Neuronal stem cell (in vitro differentiated cells): ENCODE measurements around the gene TMPRSS3.

ENCODE experiments used
- DNase-seq: peaks from one replicate; pipeline ENCODE4 v3.0.0-alpha.2; 2013; ENCODE audit warnings: low spot score
- H2AFZ ChIP-seq: one replicate; pipeline ENCODE4 v1.6.1; 2013; ENCODE audit warnings: mild to moderate bottlenecking, low read length, inconsistent platforms
- H2AK5ac ChIP-seq: 2 replicates; pipeline ENCODE4 v1.6.1; 2013; ENCODE audit warnings: low read depth, mild to moderate bottlenecking, inconsistent platforms, low read length, moderate library complexity, mixed read lengths
- H2BK120ac ChIP-seq: 2 replicates; pipeline ENCODE4 v1.6.1; 2013; ENCODE audit warnings: low read depth, mild to moderate bottlenecking, inconsistent platforms, low read length, moderate library complexity, mixed read lengths
- H2BK12ac ChIP-seq: one replicate; pipeline ENCODE4 v1.6.1; 2013; ENCODE audit warnings: low read length, inconsistent platforms
- H2BK15ac ChIP-seq: 2 replicates; pipeline ENCODE4 v1.6.1; 2013; ENCODE audit warnings: mild to moderate bottlenecking, low read length, inconsistent platforms, mixed read lengths
- H2BK5ac ChIP-seq: one replicate; pipeline ENCODE4 v1.6.1; 2013; ENCODE audit warnings: inconsistent platforms, mild to moderate bottlenecking, low read length, moderate library complexity
- H3K14ac ChIP-seq: one replicate; pipeline ENCODE4 v1.6.1; 2013; ENCODE audit warnings: low read length, inconsistent platforms
- H3K18ac ChIP-seq: 2 replicates; pipeline ENCODE4 v1.6.1; 2013; ENCODE audit warnings: low read length, inconsistent platforms
- H3K23ac ChIP-seq: 2 replicates; pipeline ENCODE4 v1.6.1; 2013; ENCODE audit warnings: low read depth, mild to moderate bottlenecking, mixed read lengths, low read length, inconsistent platforms; ENCODE audit not compliant: poor library complexity
- H3K27ac ChIP-seq: replicated peaks from 3 replicates; pipeline ENCODE4 v1.5.1; 2013; ENCODE audit warnings: low read length, inconsistent platforms
- H3K27me3 ChIP-seq, 3 experiments: 2 replicates each; pipeline ENCODE4 v1.6.1; 2013; ENCODE audit warnings: low read length in 3 of 3, mild to moderate bottlenecking in 2 of 3, inconsistent platforms in 1 of 3, low read depth in 1 of 3, mixed read lengths in 1 of 3, moderate library complexity in 1 of 3; ENCODE audit not compliant: control insufficient read depth in 3 of 3, insufficient read depth in 3 of 3
- H3K36me3 ChIP-seq, 2 donors: replicated peaks in 1 of 2; 2 replicates each; pipeline ENCODE4 v1.6.1; 2013; ENCODE audit warnings: low read length in 2 of 2; ENCODE audit not compliant: control insufficient read depth in 2 of 2, insufficient read depth in 2 of 2
- H3K4ac ChIP-seq: 2 replicates; pipeline ENCODE4 v1.6.1; 2013; ENCODE audit warnings: inconsistent platforms, mild to moderate bottlenecking, low read length, moderate library complexity
- H3K4me1 ChIP-seq, 2 donors: 1 replicate in 1 of 2; 2 replicates in 1 of 2; pipeline ENCODE4 v1.6.1; 2013; ENCODE audit warnings: low read length in 2 of 2, low read depth in 1 of 2; ENCODE audit not compliant: control insufficient read depth in 2 of 2, insufficient read depth in 1 of 2
- H3K4me2 ChIP-seq: one replicate; pipeline ENCODE4 v1.6.1; 2013; ENCODE audit warnings: mild to moderate bottlenecking, low read length, inconsistent platforms; ENCODE audit not compliant: insufficient read depth, poor library complexity, severe bottlenecking
- H3K4me3 ChIP-seq, 2 donors: 2 replicates each; pipeline ENCODE4 v1.5.1; 2013; ENCODE audit warnings: low read length in 2 of 2, mild to moderate bottlenecking in 2 of 2, inconsistent platforms in 1 of 2, moderate library complexity in 1 of 2
- H3K79me1 ChIP-seq: one replicate; pipeline ENCODE4 v1.6.1; 2013; ENCODE audit warnings: low read depth, mild to moderate bottlenecking, inconsistent platforms, low read length, moderate library complexity
- H3K9ac ChIP-seq: one replicate; pipeline ENCODE4 v1.6.1; 2013; ENCODE audit warnings: mild to moderate bottlenecking, low read depth, low read length, inconsistent platforms; ENCODE audit not compliant: poor library complexity
- H3K9me3 ChIP-seq, 2 donors: replicated peaks in 1 of 2; 2 replicates each; pipeline versions ENCODE3 to v1.6.1; 2013; ENCODE audit warnings: low read length in 2 of 2, mild to moderate bottlenecking in 2 of 2, inconsistent platforms in 1 of 2, low read depth in 1 of 2, mixed read lengths in 1 of 2, moderate library complexity in 1 of 2; ENCODE audit not compliant: control insufficient read depth in 2 of 2, insufficient read depth in 1 of 2
- H4K8ac ChIP-seq: one replicate; pipeline ENCODE4 v1.6.1; 2013; ENCODE audit warnings: low read depth, mild to moderate bottlenecking, inconsistent platforms, low read length, moderate library complexity
- H4K91ac ChIP-seq: one replicate; pipeline ENCODE4 v1.6.1; 2013; ENCODE audit warnings: low read length, low read depth, mild to moderate bottlenecking, inconsistent platforms; ENCODE audit not compliant: poor library complexity
- WGBS, 2 donors: extraction: QIAGEN DNeasy Blood & Tissue Kit; methylation state at CpG; one replicate each; pipeline ENCODE4 v1.1.7; 2013; ENCODE audit warnings: missing lambda C conversion rate in 2 of 2, mixed read lengths in 1 of 2; ENCODE audit not compliant: insufficient read length in 2 of 2, insufficient replicate concordance in 1 of 2; ENCODE audit errors: extremely low coverage in 2 of 2; 5-methylcytosine and 5-hydroxymethylcytosine counted together

The TMPRSS3 gene

GRCh38 chr21:42375506-42375905 is 20.3 kb downstream of the TMPRSS3 start:
- Histone ChIP-seq H3K9ac (peak overlapping the region; percentile 50), H2BK12ac (peak overlapping the region; percentile 6), H2BK5ac (no peak overlapping the region), H2BK15ac (peak overlapping the region; percentile 7), H3K14ac (no peak overlapping the region), H4K91ac (no peak overlapping the region), H3K4me3 (no peak overlapping the region), H3K9me3 (no peaks in the 10 kb centered on the region), H3K27me3 (peaks cover 0 to 2% (median 0%) of the 10 kb centered on the region in 3 experiments), H3K4me2 (no peak overlapping the region), H3K18ac (peak overlapping the region; percentile 84), H2BK120ac (no peak overlapping the region), H3K36me3 (no peaks in the 10 kb centered on the region), H3K23ac (no peak overlapping the region), H3K27ac (no peak overlapping the region), H2AFZ (no peak overlapping the region), H3K4me1 (peaks cover 0 to 2% of the 10 kb centered on the region in 2 donors), H4K8ac (peak overlapping the region; percentile 31), H2AK5ac (peak overlapping the region; percentile 51), H3K4ac (peak overlapping the region; percentile 28), H3K79me1 (no peaks in the 10 kb centered on the region)
- DNase-seq, result no peak
- no CpG with 5 or more reads among the region's 11 CpGs for WGBS, 2 donors

- no peak overlapping the region for H3K27ac ChIP-seq
- no peak overlapping the region for H2BK120ac ChIP-seq
- no peak overlapping the region for H4K8ac ChIP-seq
- no peaks in the 10 kb centered on the region for H3K9me3 ChIP-seq
- no CpG with 5 or more reads among the region's 23 CpGs for WGBS, 2 donors
- H3K4ac ChIP-seq, result peak overlapping the region; percentile 28
- no peak overlapping the region for H2AFZ ChIP-seq
- no peak overlapping the region for H3K4me2 ChIP-seq
- H3K4me1 ChIP-seq, result peaks cover 0 to 4% of the 10 kb centered on the region in 2 donors
- DNase-seq, result no peak
- H2BK12ac ChIP-seq, result no peak overlapping the region
- H3K18ac ChIP-seq, result peak overlapping the region; percentile 84
- H3K4me3 ChIP-seq, result no peak overlapping the region
- peak overlapping the region; percentile 50 for H3K9ac ChIP-seq
- no peak overlapping the region for H3K23ac ChIP-seq
- peaks cover 0 to 2% (median 0%) of the 10 kb centered on the region in 3 experiments for H3K27me3 ChIP-seq
- no peaks in the 10 kb centered on the region for H3K36me3 ChIP-seq
- H2BK15ac ChIP-seq, result no peak overlapping the region
- peak overlapping the region; percentile 38 for H3K14ac ChIP-seq
- no peak overlapping the region for H2BK5ac ChIP-seq
- no peak overlapping the region for H4K91ac ChIP-seq
- peak overlapping the region; percentile 51 for H2AK5ac ChIP-seq
- no peaks in the 10 kb centered on the region for H3K79me1 ChIP-seq
These were observed 20.9 kb downstream of the TMPRSS3 start for GRCh38 chr21:42374864-42375499.

- H3K27ac ChIP-seq, result no peak overlapping the region
- no peak overlapping the region for H3K14ac ChIP-seq
- H2BK5ac ChIP-seq, result no peak overlapping the region
- H3K4me1 ChIP-seq, result peaks cover 0 to 4% of the 10 kb centered on the region in 2 donors
- H3K4me3 ChIP-seq, result no peak overlapping the region
- no peak overlapping the region for H2BK12ac ChIP-seq
- no peak overlapping the region for H3K23ac ChIP-seq
- H3K4ac ChIP-seq, result no peak overlapping the region
- no peak overlapping the region for H4K8ac ChIP-seq
- H2BK120ac ChIP-seq, result no peak overlapping the region
- peaks cover 0 to 2% (median 0%) of the 10 kb centered on the region in 3 experiments for H3K27me3 ChIP-seq
- no peaks in the 10 kb centered on the region for H3K79me1 ChIP-seq
- no peaks in the 10 kb centered on the region for H3K36me3 ChIP-seq
- H4K91ac ChIP-seq, result no peak overlapping the region
- no peak overlapping the region for H3K18ac ChIP-seq
- H3K4me2 ChIP-seq, result no peak overlapping the region
- WGBS, 2 donors, result no CpG with 5 or more reads among the region's 7 CpGs
- no peak overlapping the region for H2AFZ ChIP-seq
- no peak overlapping the region for H3K9ac ChIP-seq
- no peak overlapping the region for H2BK15ac ChIP-seq
- H2AK5ac ChIP-seq, result no peak overlapping the region
- H3K9me3 ChIP-seq, result no peaks in the 10 kb centered on the region
- no peak for DNase-seq
These were observed 21.4 kb downstream of the TMPRSS3 start for GRCh38 chr21:42374457-42374856.

- Histone ChIP-seq H3K23ac (peak overlapping the region; percentile 75), H2AFZ (no peak overlapping the region), H2BK12ac (no peak overlapping the region), H2BK15ac (peak overlapping the region; percentile 27), H3K4me2 (no peak overlapping the region), H3K9ac (no peak overlapping the region), H3K18ac (no peak overlapping the region), H3K79me1 (no peaks in the 10 kb centered on the region), H3K14ac (peak overlapping the region; percentile 78), H4K8ac (no peak overlapping the region), H3K4ac (no peak overlapping the region), H4K91ac (no peak overlapping the region), H2BK120ac (peak overlapping the region; percentile 13), H3K4me1 (peaks cover 0 to 4% of the 10 kb centered on the region in 2 donors), H3K9me3 (no peaks in the 10 kb centered on the region), H3K36me3 (no peaks in the 10 kb centered on the region), H3K27ac (no peak overlapping the region), H2AK5ac (peak overlapping the region; percentile 51), H2BK5ac (no peak overlapping the region), H3K4me3 (no peak overlapping the region), H3K27me3 (peaks cover 0 to 2% (median 0%) of the 10 kb centered on the region in 3 experiments)
- no CpG with 5 or more reads among the region's 16 CpGs for whole genome bisulfite sequencing, 2 donors
- no peak for DNase-seq
These were observed 21.9 kb downstream of the TMPRSS3 start for GRCh38 chr21:42373908-42374455.
